IgD-negative memory B cell (primary cell): ENCODE results near the gene NTPCR. TPM values are rescaled to one million over a fixed set of nuclear protein-coding genes. Genes with fewer than 3 reads are reported as not detected.
"Not testable (repeated sequence)": the region's sequence is repeated elsewhere in the genome, so short reads cannot be mapped to it uniquely, and the experiment has no call there.

Experiments used
- H3K27ac Mint-ChIP-seq, 3 donors: one replicate each; pipeline ENCODE4 v1.8.0; 2020 to 2022; ENCODE audit warnings: mild to moderate bottlenecking in 3 of 3, mixed read lengths in 3 of 3, moderate library complexity in 1 of 3
- H3K27me3 Mint-ChIP-seq: one replicate; pipeline ENCODE4 v1.8.0; 2021; ENCODE audit warnings: mixed read lengths
- H3K36me3 Mint-ChIP-seq: one replicate; pipeline ENCODE4 v1.8.0; 2020; ENCODE audit warnings: mild to moderate bottlenecking, mixed read lengths
- H3K4me1 Mint-ChIP-seq, 3 donors: one replicate each; pipeline ENCODE4 v1.8.0; 2020 to 2022; ENCODE audit warnings: mixed read lengths in 3 of 3, mild to moderate bottlenecking in 1 of 3
- H3K4me3 Mint-ChIP-seq, 4 donors: one replicate each; pipeline ENCODE4 v1.8.0; 2020 to 2022; ENCODE audit warnings: mild to moderate bottlenecking in 4 of 4, mixed read lengths in 4 of 4, moderate library complexity in 3 of 4
- H3K9me3 Mint-ChIP-seq, 3 donors: one replicate each; pipeline ENCODE4 v1.8.0; 2020 to 2021; ENCODE audit warnings: mixed read lengths in 3 of 3, mild to moderate bottlenecking in 1 of 3
- polyA plus RNA-seq: library from polyadenylated mRNA; unstranded; fragments of 300-500 nt; fragmentation: Illumina TruSeq; gene quantifications from one replicate; pipeline ENCODE4 v1.2.3, GENCODE V29; 2021

The NTPCR gene
- polyA plus RNA-seq, 1 donor from 2014 or later = 34.2 TPM

GRCh38 chr1:232917053-232917452 is 33.4 kb upstream of the NTPCR start:
- no peak overlapping the region for H3K27ac Mint-ChIP-seq
- peaks cover 0 to 5% (median 0%) of the 10 kb centered on the region in 3 donors for H3K9me3 Mint-ChIP-seq
- no peaks in the 10 kb centered on the region for H3K4me1 Mint-ChIP-seq
- H3K27me3 Mint-ChIP-seq = peaks cover 12% of the 10 kb centered on the region
- no peak overlapping the region for H3K4me3 Mint-ChIP-seq
- no peaks in the 10 kb centered on the region for H3K36me3 Mint-ChIP-seq

- H3K4me1 Mint-ChIP-seq = no peaks in the 10 kb centered on the region
- peaks cover 0 to 5% (median 0%) of the 10 kb centered on the region in 3 donors for H3K9me3 Mint-ChIP-seq
- H3K4me3 Mint-ChIP-seq = no peak overlapping the region
- no peak overlapping the region for H3K27ac Mint-ChIP-seq
- H3K27me3 Mint-ChIP-seq = peaks cover 9% of the 10 kb centered on the region
- no peaks in the 10 kb centered on the region for H3K36me3 Mint-ChIP-seq
These were observed 29.0 kb upstream of the NTPCR start for GRCh38 chr1:232921381-232921780.

GRCh38 chr1:232922485-232922884 is 27.9 kb upstream of the NTPCR start:
- Mint-ChIP-seq H3K27ac (no peak overlapping the region), H3K4me3 (no peak overlapping the region), H3K4me1 (no peaks in the 10 kb centered on the region), H3K36me3 (peaks cover 4% of the 10 kb centered on the region), H3K27me3 (peaks cover 4% of the 10 kb centered on the region), H3K9me3 (peaks cover 2 to 5% (median 3%) of the 10 kb centered on the region in 3 donors)

GRCh38 chr1:232923739-232924386 is 26.5 kb upstream of the NTPCR start:
- peak overlapping the region in 1 of 4 donors; percentile 1 for H3K4me3 Mint-ChIP-seq
- peaks cover 5% of the 10 kb centered on the region for H3K36me3 Mint-ChIP-seq
- H3K27me3 Mint-ChIP-seq = peaks cover 8% of the 10 kb centered on the region
- peak overlapping the region in 1 of 3 donors; percentile 2 for H3K27ac Mint-ChIP-seq
- H3K4me1 Mint-ChIP-seq = no peaks in the 10 kb centered on the region
- peaks cover 2 to 5% (median 3%) of the 10 kb centered on the region in 3 donors for H3K9me3 Mint-ChIP-seq

GRCh38 chr1:232924874-232925273 is 25.5 kb upstream of the NTPCR start:
- H3K4me3 Mint-ChIP-seq = no peak overlapping the region

GRCh38 chr1:232925421-232926220 is 24.8 kb upstream of the NTPCR start:
- Mint-ChIP-seq H3K27me3 (peaks cover 8% of the 10 kb centered on the region), H3K27ac (no peak overlapping the region), H3K4me1 (no peaks in the 10 kb centered on the region), H3K4me3 (no peak overlapping the region), H3K9me3 (peaks cover 2 to 5% (median 3%) of the 10 kb centered on the region in 3 donors), H3K36me3 (peaks cover 5% of the 10 kb centered on the region)

More at GRCh38 chr1:232924874-232925273, 25.5 kb upstream of the NTPCR start:
- Mint-ChIP-seq H3K27ac (no peak overlapping the region), H3K27me3 (peaks cover 8% of the 10 kb centered on the region), H3K36me3 (peaks cover 5% of the 10 kb centered on the region), H3K9me3 (peaks cover 2 to 5% (median 3%) of the 10 kb centered on the region in 3 donors), H3K4me1 (no peaks in the 10 kb centered on the region)

GRCh38 chr1:232927166-232927565 is 23.2 kb upstream of the NTPCR start:
- not testable (repeated sequence) for H3K4me1 Mint-ChIP-seq, H3K27ac Mint-ChIP-seq, H3K36me3 Mint-ChIP-seq, H3K9me3 Mint-ChIP-seq, H3K4me3 Mint-ChIP-seq, H3K27me3 Mint-ChIP-seq

GRCh38 chr1:232927830-232928505 is 22.4 kb upstream of the NTPCR start:
- H3K9me3 Mint-ChIP-seq = peaks cover 0 to 5% (median 2%) of the 10 kb centered on the region in 3 donors
- peaks cover 6% of the 10 kb centered on the region for H3K27me3 Mint-ChIP-seq
- no peaks in the 10 kb centered on the region for H3K4me1 Mint-ChIP-seq
- peaks cover 5% of the 10 kb centered on the region for H3K36me3 Mint-ChIP-seq
- no peak overlapping the region for H3K27ac Mint-ChIP-seq
- no peak overlapping the region for H3K4me3 Mint-ChIP-seq

GRCh38 chr1:232932486-232933425 is 17.7 kb upstream of the NTPCR start:
- Mint-ChIP-seq H3K27ac (no peak overlapping the region), H3K36me3 (no peaks in the 10 kb centered on the region), H3K4me3 (no peak overlapping the region)

GRCh38 chr1:232936941-232937340 is 13.5 kb upstream of the NTPCR start:
- Mint-ChIP-seq H3K36me3 (peaks cover 6% of the 10 kb centered on the region), H3K27me3 (peaks cover 4% of the 10 kb centered on the region), H3K27ac (no peak overlapping the region), H3K9me3 (peaks cover 0 to 1% (median 0%) of the 10 kb centered on the region in 3 donors), H3K4me3 (no peak overlapping the region), H3K4me1 (no peaks in the 10 kb centered on the region)

More at GRCh38 chr1:232932486-232933425, 17.7 kb upstream of the NTPCR start:
- no peaks in the 10 kb centered on the region for H3K9me3 Mint-ChIP-seq
- H3K4me1 Mint-ChIP-seq = no peaks in the 10 kb centered on the region
- peaks cover 1% of the 10 kb centered on the region for H3K27me3 Mint-ChIP-seq

GRCh38 chr1:232937741-232938375 is 12.6 kb upstream of the NTPCR start:
- H3K9me3 Mint-ChIP-seq = peaks cover 0 to 1% (median 0%) of the 10 kb centered on the region in 3 donors
- H3K27ac Mint-ChIP-seq = no peak overlapping the region
- H3K4me1 Mint-ChIP-seq = no peaks in the 10 kb centered on the region
- H3K36me3 Mint-ChIP-seq = peaks cover 6% of the 10 kb centered on the region
- peaks cover 4% of the 10 kb centered on the region for H3K27me3 Mint-ChIP-seq
- no peak overlapping the region for H3K4me3 Mint-ChIP-seq

- H3K36me3 Mint-ChIP-seq = peaks cover 6% of the 10 kb centered on the region
- no peak overlapping the region for H3K27ac Mint-ChIP-seq
- no peak overlapping the region for H3K4me3 Mint-ChIP-seq
- peaks cover 0 to 5% (median 2%) of the 10 kb centered on the region in 3 donors for H3K4me1 Mint-ChIP-seq
- H3K9me3 Mint-ChIP-seq = peaks cover 0 to 1% (median 0%) of the 10 kb centered on the region in 3 donors
- peaks cover 4% of the 10 kb centered on the region for H3K27me3 Mint-ChIP-seq
These were observed 11.5 kb upstream of the NTPCR start for GRCh38 chr1:232938926-232939325.

GRCh38 chr1:232939748-232940147 is 10.7 kb upstream of the NTPCR start:
- Mint-ChIP-seq H3K27ac (peak overlapping the region in 1 of 3 donors; percentile 5), H3K4me3 (no peak overlapping the region), H3K9me3 (peaks cover 0 to 4% (median 3%) of the 10 kb centered on the region in 3 donors), H3K27me3 (peaks cover 4% of the 10 kb centered on the region), H3K4me1 (peaks cover 4 to 10% (median 8%) of the 10 kb centered on the region in 3 donors), H3K36me3 (peaks cover 6% of the 10 kb centered on the region)

GRCh38 chr1:232940262-232940661 is 10.1 kb upstream of the NTPCR start:
- Mint-ChIP-seq H3K36me3 (peaks cover 6% of the 10 kb centered on the region), H3K4me3 (no peak overlapping the region), H3K9me3 (peaks cover 0 to 4% (median 3%) of the 10 kb centered on the region in 3 donors), H3K27ac (no peak overlapping the region), H3K27me3 (peaks cover 4% of the 10 kb centered on the region), H3K4me1 (peaks cover 4 to 10% (median 8%) of the 10 kb centered on the region in 3 donors)
